ENCODE measurements around the gene CNGA2.

GRCh38 chrX:151735219-151735618, 673 bp downstream of the CNGA2 start:
- TF ChIP-seq CEBPZ (IDR thresholded peaks at IDR 0.05; ENCODE audit: low read depth, low read length) (no peak), E2F4 (IDR thresholded peaks at IDR 0.05; ENCODE audit: low read depth, low read length) (no peak), PML (IDR thresholded peaks at IDR 0.05; ENCODE audit: low read length) (no peak), STAT1 (conservative IDR thresholded peaks at IDR 0.05) (no peak), SIN3A (IDR thresholded peaks at IDR 0.05; ENCODE audit: low read depth, low read length) (no peak), EP300 (IDR thresholded peaks at IDR 0.05; ENCODE audit: borderline replicate concordance in 1 of 2, control insufficient read depth in 1 of 2, low read depth in 2 of 2, low read length in 2 of 2) (no peak), RAD21 (IDR thresholded peaks at IDR 0.05; ENCODE audit: insufficient read depth, low read depth, low read length) (no peak), MTA2 (IDR thresholded peaks at IDR 0.05; ENCODE audit: low read depth) (no peak), USF2 (IDR thresholded peaks at IDR 0.05; ENCODE audit: borderline replicate concordance, low read depth, low read length) (no peak), BHLHE40 (IDR thresholded peaks at IDR 0.05; ENCODE audit: borderline replicate concordance in 1 of 2, low read depth in 2 of 2, low read length in 1 of 2) (no peak), ATF2 (IDR thresholded peaks at IDR 0.05; ENCODE audit: low read length) (no peak), NFIC (IDR thresholded peaks at IDR 0.05; ENCODE audit: low read depth, low read length) (no peak), HCFC1 (IDR thresholded peaks at IDR 0.05; ENCODE audit: low read length) (no peak)

Measured in GM12878 (cell line).